Measurements from ENCODE around the gene NPAS2. TPM values are rescaled to one million over a fixed set of nuclear protein-coding genes. Genes with fewer than 3 reads are reported as not detected.
A peak's percentile ranks its signal among the peaks of the same experiment; 100 is the strongest.

Gene NPAS2
- total RNA-seq, 1 donor: under 0.01 TPM

- no peak for DNase-seq (ENCODE audit: low read depth in 2 of 3, low spot score in 2 of 3)
These were observed 212.3 kb downstream of the NPAS2 start for GRCh38 chr2:101032084-101032776.

GRCh38 chr2:101036562-101036961, 216.6 kb downstream of the NPAS2 start:
- DNase-seq (ENCODE audit: low read depth in 2 of 3, low spot score in 2 of 3): peak in 1 of 3 donors; percentile 47

DNA sequence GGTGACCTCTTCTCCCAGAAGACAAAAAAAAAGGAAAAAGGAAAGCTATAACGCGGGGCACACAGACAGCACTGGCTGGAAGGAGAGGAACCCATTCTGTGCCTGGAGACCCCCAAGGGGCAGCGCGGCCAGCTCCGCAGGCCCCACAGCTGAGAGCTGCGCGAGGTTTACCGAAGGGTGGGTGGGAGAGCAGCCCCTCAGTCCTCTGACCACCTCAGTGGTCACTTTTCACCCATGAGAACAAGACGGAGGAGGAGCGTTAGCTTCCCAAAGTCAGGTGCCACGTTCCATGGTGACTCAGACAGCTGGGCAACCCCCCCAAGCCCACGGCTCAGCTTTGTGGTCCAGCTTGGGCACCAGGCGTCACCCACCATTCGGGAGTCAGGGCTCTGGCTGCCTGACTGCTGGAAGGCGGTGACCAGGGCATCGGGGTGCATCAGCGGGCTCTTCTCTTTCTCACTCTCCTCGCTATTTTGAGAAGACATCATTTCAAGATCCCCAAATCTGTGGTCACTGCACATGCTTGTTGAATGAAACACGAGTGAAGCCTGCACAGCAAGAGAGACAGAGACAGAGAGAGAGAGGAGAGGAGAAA, 217.3 kb downstream of the NPAS2 start:
- DNase-seq (ENCODE audit: low read depth in 2 of 3, low spot score in 2 of 3): no peak

GRCh38 chr2:101038455-101039255, 218.7 kb downstream of the NPAS2 start:
- peak in 2 of 3 donors; percentile 6 to 22 for DNase-seq (ENCODE audit: low read depth in 2 of 3, low spot score in 2 of 3)

DNA sequence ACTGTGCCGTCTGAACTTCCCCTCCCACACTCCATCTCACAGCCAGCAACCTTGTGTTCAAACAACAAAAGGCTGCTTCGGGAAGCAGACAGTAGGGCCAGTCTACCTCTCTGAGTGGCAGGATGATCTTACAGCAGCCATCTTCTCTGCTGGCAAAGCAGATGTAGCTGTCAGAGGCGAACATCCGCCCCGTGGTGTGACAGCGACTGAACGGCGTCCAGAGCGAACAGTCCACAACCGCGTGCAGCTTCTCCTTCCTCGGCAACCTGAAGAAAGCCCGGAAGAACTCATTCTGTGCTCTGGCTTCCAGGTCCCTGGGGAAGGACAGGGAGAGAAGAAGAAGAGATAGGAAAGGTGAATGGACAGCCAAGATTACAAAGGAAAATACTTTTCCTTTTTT, 220.1 kb downstream of the NPAS2 start:
- DNase-seq (ENCODE audit: low read depth in 2 of 3, low spot score in 2 of 3): no peak

- no peak for DNase-seq (ENCODE audit: low read depth in 2 of 3, low spot score in 2 of 3)
These were observed 220.8 kb downstream of the NPAS2 start for GRCh38 chr2:101040761-101041160.

- no peak for DNase-seq (ENCODE audit: low read depth in 2 of 3, low spot score in 2 of 3)
These were observed 221.5 kb downstream of the NPAS2 start for GRCh38 chr2:101041413-101041812.

GRCh38 chr2:101045330-101045729, 225.4 kb downstream of the NPAS2 start:
- DNase-seq (ENCODE audit: low read depth in 2 of 3, low spot score in 2 of 3): no peak

Other genes with a start within 250 kb of the NPAS2 start
- 1,880 TPM for gene RPL31, start 182.2 kb downstream of the NPAS2 start, total RNA-seq